ENCODE measurements around the gene ITSN1.
"Not testable (repeated sequence)": the region's sequence is repeated elsewhere in the genome, so short reads cannot be mapped to it uniquely, and the experiment has no call there.

The ITSN1 gene

GRCh38 chr21:33684068-33684467 is 41.8 kb downstream of the ITSN1 start:
- DNase-seq = no peak

GRCh38 chr21:33684923-33685560 is 42.7 kb downstream of the ITSN1 start:
- no peak for DNase-seq

- no peak for DNase-seq
Measured at GRCh38 chr21:33685613-33686197, 43.4 kb downstream of the ITSN1 start.

GRCh38 chr21:33686386-33686785 is 44.1 kb downstream of the ITSN1 start:
- no peak for DNase-seq

- no peak for DNase-seq
Measured at GRCh38 chr21:33687634-33688033, 45.3 kb downstream of the ITSN1 start.

GRCh38 chr21:33688353-33688752 is 46.1 kb downstream of the ITSN1 start:
- no peak for DNase-seq

- DNase-seq = no peak
Measured at GRCh38 chr21:33690874-33691273, 48.6 kb downstream of the ITSN1 start.

GRCh38 chr21:33691945-33692603 is 49.8 kb downstream of the ITSN1 start:
- no peak for DNase-seq

- no peak for DNase-seq
Measured at GRCh38 chr21:33695813-33696212, 53.5 kb downstream of the ITSN1 start.

- DNase-seq = no peak
Measured at GRCh38 chr21:33696465-33696864, 54.2 kb downstream of the ITSN1 start.

- no peak for DNase-seq
Measured at GRCh38 chr21:33698087-33698860, 56.0 kb downstream of the ITSN1 start.

- no peak for DNase-seq
Measured at GRCh38 chr21:33699277-33699676, 57.0 kb downstream of the ITSN1 start.

- DNase-seq = no peak
Measured at GRCh38 chr21:33700491-33700890, 58.2 kb downstream of the ITSN1 start.

- no peak for DNase-seq
Measured at GRCh38 chr21:33703750-33704606, 61.7 kb downstream of the ITSN1 start.

GRCh38 chr21:33707846-33708245 is 65.5 kb downstream of the ITSN1 start:
- DNase-seq = no peak

- DNase-seq = no peak
Measured at GRCh38 chr21:33708874-33709273, 66.6 kb downstream of the ITSN1 start.

- no peak for DNase-seq
Measured at GRCh38 chr21:33712022-33712803, 69.9 kb downstream of the ITSN1 start.

- no peak for DNase-seq
Measured at GRCh38 chr21:33721081-33721480, 78.8 kb downstream of the ITSN1 start.

- not testable (repeated sequence) for DNase-seq
Measured at GRCh38 chr21:33729139-33729538, 86.8 kb downstream of the ITSN1 start.

- no peak for DNase-seq
Measured at GRCh38 chr21:33729641-33730040, 87.3 kb downstream of the ITSN1 start.

GRCh38 chr21:33731447-33731846 is 89.1 kb downstream of the ITSN1 start:
- no peak for DNase-seq

- DNase-seq = no peak
Measured at GRCh38 chr21:33732038-33732437, 89.7 kb downstream of the ITSN1 start.
